Body of pancreas (tissue), 4 donors: Measurements from ENCODE around the gene SPOCK1.

Experiments used
- CTCF ChIP-seq, 7 experiments: fragments of 450-650 bp in 4 of 7; fragments of 200-600 bp in 3 of 7; sonication (generic) in 3 of 7; IDR thresholded peaks; one replicate each; pipeline ENCODE4 v1.5.1; 2016 to 2019; ENCODE audit warnings: antibody characterized with exemption in 7 of 7
- POLR2A ChIP-seq, 3 donors: fragments of 450-650 bp; IDR thresholded peaks; one replicate each; pipeline ENCODE4 v1.6.1; 2016; ENCODE audit warnings: antibody characterized with exemption in 3 of 3, mild to moderate bottlenecking in 2 of 3

GRCh38 chr5:137201876-137202275 lies 297.2 kb downstream of the SPOCK1 start:
- TF ChIP-seq CTCF (IDR thresholded peaks at IDR 0.05) (no peak), POLR2A (IDR thresholded peaks at IDR 0.05) (no peak)
